Vagina (tissue), 2 donors: ENCODE results near the gene ACSF3. TPM values are rescaled to one million over a fixed set of nuclear protein-coding genes. Genes with fewer than 3 reads are reported as not detected.

ENCODE experiments used
- DNase-seq, 2 donors: peaks; one replicate each; pipeline ENCODE4 v3.0.0-alpha.2; 2017; ENCODE audit errors: extremely low spot score in 2 of 2
- H3K27ac ChIP-seq: fragments of 200-600 bp; sonication (generic); one replicate; pipeline ENCODE4 v1.5.1; 2019
- H3K27me3 ChIP-seq: fragments of 200-600 bp; sonication (generic); one replicate; pipeline ENCODE4 v1.5.1; 2019
- H3K36me3 ChIP-seq, 2 donors: fragments of 200-600 bp; sonication (generic); one replicate each; pipeline ENCODE4 v1.5.1; 2017 to 2019
- H3K4me1 ChIP-seq: fragments of 200-600 bp; sonication (generic); one replicate; pipeline ENCODE4 v1.5.1; 2019
- H3K4me3 ChIP-seq, 2 donors: fragments of 200-600 bp; sonication (generic); 1 replicate in 1 of 2; 2 replicates in 1 of 2; pipeline ENCODE4 v1.5.1; 2016 to 2019
- H3K9me3 ChIP-seq: fragments of 200-600 bp; sonication (generic); one replicate; pipeline ENCODE4 v1.5.1; 2019
- CTCF ChIP-seq, 3 experiments: fragments of 450-650 bp in 2 of 3; fragments of 200-600 bp in 1 of 3; sonication (generic) in 1 of 3; IDR thresholded peaks; one replicate each; pipeline ENCODE4 v1.5.1; 2017 to 2019; ENCODE audit warnings: antibody characterized with exemption in 3 of 3, mild to moderate bottlenecking in 2 of 3, moderate library complexity in 2 of 3
- POLR2A ChIP-seq, 2 donors: fragments of 450-650 bp; IDR thresholded peaks; one replicate each; pipeline ENCODE4 v1.6.1; 2017; ENCODE audit warnings: antibody characterized with exemption in 2 of 2, mild to moderate bottlenecking in 2 of 2, moderate library complexity in 2 of 2
- POLR2AphosphoS5 ChIP-seq, 2 donors: sonication (generic); formaldehyde crosslinking; IDR thresholded peaks; one replicate each; pipeline ENCODE4 v1.9.0; 2017; ENCODE audit warnings: antibody characterized with exemption in 2 of 2, mild to moderate bottlenecking in 2 of 2, low read depth in 1 of 2; ENCODE audit not compliant: insufficient read depth in 1 of 2
- intact Hi-C: fragments of 100-400 bp; cut with DNase I; formaldehyde crosslinking; loops from one replicate; pipeline ENCODE4 v1.15.1; 2023
- total RNA-seq: library from RNA; depleted of rRNA; stranded (reverse); fragments of >200 nt; gene quantifications from one replicate; pipeline ENCODE4 v1.2.3, GENCODE V29; 2016

The ACSF3 gene
- total RNA-seq, 1 donor from 2014 or later, result 23.3 TPM

- TF ChIP-seq POLR2AphosphoS5 (IDR thresholded peaks at IDR 0.05; ENCODE audit: insufficient read depth in 1 of 2, low read depth in 1 of 2) (no peak), CTCF (IDR thresholded peaks at IDR 0.05) (no peak), POLR2A (IDR thresholded peaks at IDR 0.05) (no peak)
- Histone ChIP-seq H3K4me3 (no peak overlapping the region), H3K9me3 (no peaks in the 10 kb centered on the region), H3K27me3 (no peaks in the 10 kb centered on the region), H3K36me3 (no peaks in the 10 kb centered on the region), H3K4me1 (peaks cover under 1% of the 10 kb centered on the region), H3K27ac (no peak overlapping the region)
- intact Hi-C loops, result no loop called here
- DNase-seq, result no peak
These were observed 47.2 kb upstream of the ACSF3 start for GRCh38 chr16:89046491-89046890.

GRCh38 chr16:89047331-89048089 lies 46.1 kb upstream of the ACSF3 start:
- DNase-seq, result no peak
- intact Hi-C loops, result no loop called here
- H3K4me3 ChIP-seq, result no peak overlapping the region
- H3K9me3 ChIP-seq, result no peaks in the 10 kb centered on the region
- no peaks in the 10 kb centered on the region for H3K36me3 ChIP-seq
- peaks cover 10% of the 10 kb centered on the region for H3K4me1 ChIP-seq
- H3K27ac ChIP-seq, result no peak overlapping the region
- TF ChIP-seq POLR2AphosphoS5 (IDR thresholded peaks at IDR 0.05; ENCODE audit: insufficient read depth in 1 of 2, low read depth in 1 of 2) (no peak), CTCF (IDR thresholded peaks at IDR 0.05) (no peak), POLR2A (IDR thresholded peaks at IDR 0.05) (no peak)
- no peaks in the 10 kb centered on the region for H3K27me3 ChIP-seq

GRCh38 chr16:89048090-89048725 lies 45.4 kb upstream of the ACSF3 start:
- Histone ChIP-seq H3K4me3 (no peak overlapping the region), H3K27me3 (no peaks in the 10 kb centered on the region), H3K36me3 (no peaks in the 10 kb centered on the region), H3K9me3 (no peaks in the 10 kb centered on the region), H3K27ac (no peak overlapping the region), H3K4me1 (peaks cover 10% of the 10 kb centered on the region)
- intact Hi-C loops, result no loop called here
- no peak for DNase-seq
- TF ChIP-seq CTCF (IDR thresholded peaks at IDR 0.05) (no peak), POLR2AphosphoS5 (IDR thresholded peaks at IDR 0.05; ENCODE audit: insufficient read depth in 1 of 2, low read depth in 1 of 2) (no peak), POLR2A (IDR thresholded peaks at IDR 0.05) (no peak)

- peaks cover 10% of the 10 kb centered on the region for H3K4me1 ChIP-seq
- no peak overlapping the region for H3K27ac ChIP-seq
- H3K4me3 ChIP-seq, result no peak overlapping the region
- no peaks in the 10 kb centered on the region for H3K27me3 ChIP-seq
- H3K36me3 ChIP-seq, result no peaks in the 10 kb centered on the region
- no peak for DNase-seq
- intact Hi-C loops, result no loop called here
- TF ChIP-seq CTCF (IDR thresholded peaks at IDR 0.05), result no peak
- no peak for TF ChIP-seq POLR2A (IDR thresholded peaks at IDR 0.05)
- TF ChIP-seq POLR2AphosphoS5 (IDR thresholded peaks at IDR 0.05; ENCODE audit: insufficient read depth in 1 of 2, low read depth in 1 of 2), result no peak
- no peaks in the 10 kb centered on the region for H3K9me3 ChIP-seq
These were observed 44.7 kb upstream of the ACSF3 start for GRCh38 chr16:89048871-89049422.
